ENCODE results near the gene GLYATL2. TPM values are rescaled to one million over a fixed set of nuclear protein-coding genes. Genes with fewer than 3 reads are reported as not detected.

Gene GLYATL2
- not detected for total RNA-seq

- TF ChIP-seq, protein P1, sequence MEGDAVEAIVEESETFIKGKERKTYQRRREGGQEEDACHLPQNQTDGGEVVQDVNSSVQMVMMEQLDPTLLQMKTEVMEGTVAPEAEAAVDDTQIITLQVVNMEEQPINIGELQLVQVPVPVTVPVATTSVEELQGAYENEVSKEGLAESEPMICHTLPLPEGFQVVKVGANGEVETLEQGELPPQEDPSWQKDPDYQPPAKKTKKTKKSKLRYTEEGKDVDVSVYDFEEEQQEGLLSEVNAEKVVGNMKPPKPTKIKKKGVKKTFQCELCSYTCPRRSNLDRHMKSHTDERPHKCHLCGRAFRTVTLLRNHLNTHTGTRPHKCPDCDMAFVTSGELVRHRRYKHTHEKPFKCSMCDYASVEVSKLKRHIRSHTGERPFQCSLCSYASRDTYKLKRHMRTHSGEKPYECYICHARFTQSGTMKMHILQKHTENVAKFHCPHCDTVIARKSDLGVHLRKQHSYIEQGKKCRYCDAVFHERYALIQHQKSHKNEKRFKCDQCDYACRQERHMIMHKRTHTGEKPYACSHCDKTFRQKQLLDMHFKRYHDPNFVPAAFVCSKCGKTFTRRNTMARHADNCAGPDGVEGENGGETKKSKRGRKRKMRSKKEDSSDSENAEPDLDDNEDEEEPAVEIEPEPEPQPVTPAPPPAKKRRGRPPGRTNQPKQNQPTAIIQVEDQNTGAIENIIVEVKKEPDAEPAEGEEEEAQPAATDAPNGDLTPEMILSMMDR (IDR thresholded peaks at IDR 0.05 in 4 of 5, conservative IDR thresholded peaks at IDR 0.05 in 1 of 5) = no peak
- ATAC-seq = no peak
- in situ Hi-C loops (cut with MboI; ENCODE audit: low sequenced_read_pairs in 4 of 4) = loop anchor here in 1 of 4 donors (25.0 kb wide), 1 partner anchor 107 kb away; the partner anchor contains the start of gene GLYAT
- Histone ChIP-seq H3K4me1 (no peaks in the 10 kb centered on the region), H3K9me3 (no peaks in the 10 kb centered on the region), H3K27me3 (no peaks in the 10 kb centered on the region), H3K4me3 (no peak within 1 kb of the TSS), H3K27ac (no peak within 1 kb of the TSS), H3K36me3 (no peaks in the 10 kb centered on the region)
- intact Hi-C loops (cut with DNase I; ENCODE audit: low total_unique reads) = no loop called here
- no peak for DNase-seq
These were observed at the start of gene GLYATL2 for GRCh38 chr11:58844361-58845005. Gene GLYATL2 (minus strand): TSS chr11:58844704. CDS start chr11:58839612, 5,092 bp downstream.

GRCh38 chr11:58893899-58894298, 49.4 kb upstream of the GLYATL2 start:
- in situ Hi-C loops (cut with MboI; ENCODE audit: low sequenced_read_pairs in 4 of 4) (no loop called here), intact Hi-C loops (cut with DNase I; ENCODE audit: low total_unique reads) (no loop called here)
- no peak overlapping the region for H3K4me3 ChIP-seq
- ATAC-seq (no peak), DNase-seq (no peak)
- H3K4me1 ChIP-seq = no peaks in the 10 kb centered on the region
- no peaks in the 10 kb centered on the region for H3K27me3 ChIP-seq
- TF ChIP-seq, protein P1 (IDR thresholded peaks at IDR 0.05 in 4 of 5, conservative IDR thresholded peaks at IDR 0.05 in 1 of 5) = no peak
- TF ChIP-seq POLR2A (IDR thresholded peaks at IDR 0.05) = no peak
- H3K9me3 ChIP-seq = no peaks in the 10 kb centered on the region
- H3K36me3 ChIP-seq = no peaks in the 10 kb centered on the region
- H3K27ac ChIP-seq = no peak overlapping the region

DNA sequence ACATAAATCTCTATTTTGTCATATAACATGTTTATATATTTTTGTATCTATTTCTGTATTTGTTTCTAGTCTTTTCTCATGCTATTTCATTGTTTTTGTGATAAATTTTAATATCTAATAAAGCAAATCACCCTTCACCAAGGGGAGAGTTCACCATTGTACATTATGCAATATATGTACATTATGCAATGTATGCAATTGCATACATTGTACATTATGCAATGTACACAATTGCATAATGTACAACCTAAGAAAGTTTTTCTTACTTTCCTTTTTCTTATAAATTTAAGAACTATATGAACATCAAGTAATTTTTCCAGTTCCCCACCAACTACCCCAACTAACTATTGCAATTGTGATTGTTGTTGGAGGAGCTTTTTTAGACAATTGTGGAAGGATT, 44.1 kb upstream of the GLYATL2 start:
- in situ Hi-C loops (cut with MboI; ENCODE audit: low sequenced_read_pairs in 4 of 4) (no loop called here), intact Hi-C loops (cut with DNase I; ENCODE audit: low total_unique reads) (no loop called here)
- no peaks in the 10 kb centered on the region for H3K4me1 ChIP-seq
- no peak for ATAC-seq
- no peak overlapping the region for H3K27ac ChIP-seq
- H3K36me3 ChIP-seq = no peaks in the 10 kb centered on the region
- no peaks in the 10 kb centered on the region for H3K9me3 ChIP-seq
- no peak for DNase-seq
- H3K4me3 ChIP-seq = no peak overlapping the region
- H3K27me3 ChIP-seq = no peaks in the 10 kb centered on the region
- TF ChIP-seq, protein P1 (IDR thresholded peaks at IDR 0.05 in 4 of 5, conservative IDR thresholded peaks at IDR 0.05 in 1 of 5) = no peak
- TF ChIP-seq POLR2A (IDR thresholded peaks at IDR 0.05) = no peak

GRCh38 chr11:58887452-58887851, 42.9 kb upstream of the GLYATL2 start:
- H3K4me1 ChIP-seq = no peaks in the 10 kb centered on the region
- intact Hi-C loops (cut with DNase I; ENCODE audit: low total_unique reads) = no loop called here
- in situ Hi-C loops (cut with MboI; ENCODE audit: low sequenced_read_pairs in 4 of 4) = no loop called here
- H3K27me3 ChIP-seq = no peaks in the 10 kb centered on the region
- DNase-seq = no peak
- H3K36me3 ChIP-seq = no peaks in the 10 kb centered on the region
- no peak overlapping the region for H3K27ac ChIP-seq
- TF ChIP-seq, protein P1 (IDR thresholded peaks at IDR 0.05 in 4 of 5, conservative IDR thresholded peaks at IDR 0.05 in 1 of 5) = no peak
- TF ChIP-seq POLR2A (IDR thresholded peaks at IDR 0.05) = no peak
- H3K9me3 ChIP-seq = no peaks in the 10 kb centered on the region
- no peak overlapping the region for H3K4me3 ChIP-seq
- no peak for ATAC-seq

DNA sequence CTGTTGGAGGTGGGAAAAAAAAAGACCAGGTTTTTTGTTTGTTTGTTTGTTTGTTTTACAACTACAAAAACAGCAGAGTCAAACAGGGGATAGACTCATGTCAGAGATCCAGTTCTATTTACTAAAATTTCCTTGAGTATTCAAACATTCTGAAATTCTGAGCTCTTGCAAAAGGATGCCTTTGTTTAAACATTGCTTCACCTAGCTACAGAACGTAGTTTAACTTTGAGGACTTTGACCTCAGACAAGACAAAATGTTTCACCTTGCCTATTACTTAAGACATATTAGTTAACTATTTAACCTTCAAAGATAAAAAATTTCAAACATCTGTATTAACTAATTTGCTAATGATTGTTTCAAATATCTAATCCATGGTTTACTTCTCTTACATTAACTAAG, 36.1 kb upstream of the GLYATL2 start:
- Histone ChIP-seq H3K27me3 (no peaks in the 10 kb centered on the region), H3K36me3 (no peaks in the 10 kb centered on the region), H3K4me1 (no peaks in the 10 kb centered on the region), H3K4me3 (no peak overlapping the region), H3K9me3 (no peaks in the 10 kb centered on the region), H3K27ac (no peak overlapping the region)
- TF ChIP-seq, protein P1 (IDR thresholded peaks at IDR 0.05 in 4 of 5, conservative IDR thresholded peaks at IDR 0.05 in 1 of 5) = no peak
- TF ChIP-seq POLR2A (IDR thresholded peaks at IDR 0.05) = no peak
- DNase-seq = no peak
- intact Hi-C loops (cut with DNase I; ENCODE audit: low total_unique reads) (no loop called here), in situ Hi-C loops (cut with MboI; ENCODE audit: low sequenced_read_pairs in 4 of 4) (no loop called here)
- ATAC-seq = no peak

All from gastrocnemius medialis (tissue), 4 donors.